Adrenal gland (tissue), 12 donors: ENCODE results near the gene CPXM2. TPM values are rescaled to one million over a fixed set of nuclear protein-coding genes. Genes with fewer than 3 reads are reported as not detected.

Source experiments
- DNase-seq, 7 donors: peaks; one replicate each; pipeline ENCODE4 v3.0.0-alpha.2; 2019 to 2020
- H3K27ac ChIP-seq, 5 donors: fragments of 200-600 bp; sonication (generic) in 4 of 5; 1 replicate in 3 of 5; 2 replicates in 2 of 5; pipeline versions ENCODE4 v1.5.1 to v1.8.0; 2016 to 2020; ENCODE audit warnings: mild to moderate bottlenecking in 1 of 5
- H3K27me3 ChIP-seq: fragments of 200-600 bp; 2 replicates; pipeline ENCODE4 v1.8.0; 2021
- H3K36me3 ChIP-seq, 2 donors: fragments of 200-600 bp; replicated peaks in 1 of 2; 1 replicate in 1 of 2; 2 replicates in 1 of 2; pipeline versions ENCODE4 v1.5.1 to v1.8.0; 2018 to 2022
- H3K4me1 ChIP-seq, 2 donors: fragments of 200-600 bp; replicated peaks in 1 of 2; 1 replicate in 1 of 2; 2 replicates in 1 of 2; pipeline versions ENCODE4 v1.5.1 to v1.8.0; 2018 to 2021
- H3K4me3 ChIP-seq, 4 donors: fragments of 200-600 bp; sonication (generic) in 3 of 4; one replicate each; pipeline ENCODE4 v1.5.1; 2016 to 2018
- H3K9me3 ChIP-seq, 3 donors: fragments of 200-600 bp; sonication (generic) in 1 of 3; replicated peaks in 1 of 3; 1 replicate in 2 of 3; 2 replicates in 1 of 3; pipeline versions ENCODE4 v1.5.1 to v1.8.0; 2016 to 2021
- CTCF ChIP-seq, 6 experiments: fragments of 450-650 bp in 4 of 6; fragments of 200-600 bp in 2 of 6; sonication (generic) in 1 of 6; IDR thresholded peaks; 1 replicate in 5 of 6; 2 replicates in 1 of 6; pipeline versions ENCODE4 v1.5.1 to v1.8.0; 2016 to 2021; ENCODE audit warnings: antibody characterized with exemption in 6 of 6, mild to moderate bottlenecking in 2 of 6, moderate library complexity in 1 of 6
- POLR2A ChIP-seq, 2 donors: fragments of 450-650 bp; IDR thresholded peaks; one replicate each; pipeline ENCODE4 v1.6.1; 2017; ENCODE audit warnings: antibody characterized with exemption in 2 of 2, mild to moderate bottlenecking in 2 of 2, moderate library complexity in 1 of 2
- WGBS, 4 donors: extraction: QIAGEN DNeasy Blood & Tissue Kit in 2 of 4; methylation state at CpG; one replicate each; pipeline versions ENCODE4 v1.1.5 to v1.1.7; 2013 to 2017; 5-methylcytosine and 5-hydroxymethylcytosine counted together
- intact Hi-C, 2 donors: fragments of 100-400 bp; cut with DNase I; formaldehyde crosslinking; loops; one replicate each; pipeline versions ENCODE4 v1.14.1 to v1.15.0; 2022 to 2023
- polyA plus RNA-seq, 3 donors: library from polyadenylated mRNA; stranded (reverse); fragments of 200-250 nt in 2 of 3; fragments of 350-450 nt in 1 of 3; fragmentation: Illumina TruSeq in 1 of 3; extraction: RNeasy Lipid Tissue Mini Kit (QIAGEN cat#74804) in 1 of 3; gene quantifications; one replicate each; pipeline ENCODE4 v1.2.3, GENCODE V29; 2013 to 2014
- total RNA-seq, 9 donors: library from RNA; depleted of rRNA in 4 of 9; stranded (reverse); fragments of >200 nt in 4 of 9; fragments of 120-200 nt in 1 of 9; fragmentation: NEBNext Ultra II Directional in 1 of 9; extraction: Animal tissue kit (Norgen Biotek cat#: 25700) in 1 of 9; gene quantifications; one replicate each; pipeline versions ENCODE4 v1.1.0 to v1.2.4, GENCODE V29; 2013 to 2023
- donor health status: healthy with polysubstance abuse.
- donor health status: Bipolar disorder and iron deficiency.
- donor health status: DM: yes; HTN: yes; CAD: no.
- donor health status: DM: no; HTN: no; CAD: no.
- donor health status: DM: no; HTN: no; CAD: no.
- donor health status: DM: yes; HTN: yes; CAD: no.

Gene CPXM2
- total and polyA plus RNA-seq, 12 donors, result 0.17 to 10.8 (median 4.3) TPM

GRCh38 chr10:123766012-123766411 is 125.6 kb downstream of the CPXM2 start:
- no peak for DNase-seq
- Histone ChIP-seq H3K27ac (no peak overlapping the region), H3K4me3 (no peak overlapping the region), H3K36me3 (no peaks in the 10 kb centered on the region), H3K27me3 (no peaks in the 10 kb centered on the region), H3K9me3 (no peaks in the 10 kb centered on the region), H3K4me1 (no peaks in the 10 kb centered on the region)
- intact Hi-C loops, result no loop called here
- 52 to 61% (median 56%) methylated on average over 3 of the region's 3 CpGs for WGBS, 4 donors
- TF ChIP-seq CTCF (IDR thresholded peaks at IDR 0.05) (no peak), POLR2A (IDR thresholded peaks at IDR 0.05) (no peak)

GRCh38 chr10:123761666-123762230 is 129.9 kb downstream of the CPXM2 start:
- no peaks in the 10 kb centered on the region for H3K36me3 ChIP-seq
- H3K4me1 ChIP-seq, result no peaks in the 10 kb centered on the region
- H3K27ac ChIP-seq, result no peak overlapping the region
- WGBS, 4 donors, result 73 to 78% (median 75%) methylated on average over 10 to 23 of the region's 23 CpGs
- DNase-seq, result no peak
- H3K27me3 ChIP-seq, result no peaks in the 10 kb centered on the region
- intact Hi-C loops, result no loop called here
- H3K9me3 ChIP-seq, result no peaks in the 10 kb centered on the region
- no peak overlapping the region for H3K4me3 ChIP-seq
- TF ChIP-seq CTCF (IDR thresholded peaks at IDR 0.05) (no peak), POLR2A (IDR thresholded peaks at IDR 0.05) (no peak)

- intact Hi-C loops, result no loop called here
These were observed 130.6 kb downstream of the CPXM2 start for GRCh38 chr10:123761038-123761428.

GRCh38 chr10:123760356-123761037 is 131.1 kb downstream of the CPXM2 start:
- H3K27me3 ChIP-seq, result no peaks in the 10 kb centered on the region
- H3K27ac ChIP-seq, result no peak overlapping the region
- H3K9me3 ChIP-seq, result no peaks in the 10 kb centered on the region
- H3K4me3 ChIP-seq, result no peak overlapping the region
- no peaks in the 10 kb centered on the region for H3K36me3 ChIP-seq
- intact Hi-C loops, result no loop called here
- DNase-seq, result no peak
- WGBS, 4 donors, result 54 to 59% (median 57%) methylated on average over 10 of the region's 10 CpGs
- TF ChIP-seq CTCF (IDR thresholded peaks at IDR 0.05), result no peak
- H3K4me1 ChIP-seq, result no peaks in the 10 kb centered on the region

More at GRCh38 chr10:123761038-123761428, 130.6 kb downstream of the CPXM2 start:
- 38 to 71% (median 67%) methylated on average over 3 to 10 of the region's 10 CpGs for WGBS, 4 donors
- H3K4me3 ChIP-seq, result no peak overlapping the region
- no peaks in the 10 kb centered on the region for H3K4me1 ChIP-seq
- DNase-seq, result no peak
- TF ChIP-seq POLR2A (IDR thresholded peaks at IDR 0.05) (no peak), CTCF (IDR thresholded peaks at IDR 0.05) (no peak)
- H3K36me3 ChIP-seq, result no peaks in the 10 kb centered on the region
- H3K9me3 ChIP-seq, result no peaks in the 10 kb centered on the region
- H3K27ac ChIP-seq, result no peak overlapping the region
- H3K27me3 ChIP-seq, result no peaks in the 10 kb centered on the region
